ENCODE data around the gene APEX1. TPM values are rescaled to one million over a fixed set of nuclear protein-coding genes. Genes with fewer than 3 reads are reported as not detected.

APEX1 gene
- total and polyA plus RNA-seq, 12 donors, result 94.1 to 304 (median 158) TPM

- TF ChIP-seq, protein P1, sequence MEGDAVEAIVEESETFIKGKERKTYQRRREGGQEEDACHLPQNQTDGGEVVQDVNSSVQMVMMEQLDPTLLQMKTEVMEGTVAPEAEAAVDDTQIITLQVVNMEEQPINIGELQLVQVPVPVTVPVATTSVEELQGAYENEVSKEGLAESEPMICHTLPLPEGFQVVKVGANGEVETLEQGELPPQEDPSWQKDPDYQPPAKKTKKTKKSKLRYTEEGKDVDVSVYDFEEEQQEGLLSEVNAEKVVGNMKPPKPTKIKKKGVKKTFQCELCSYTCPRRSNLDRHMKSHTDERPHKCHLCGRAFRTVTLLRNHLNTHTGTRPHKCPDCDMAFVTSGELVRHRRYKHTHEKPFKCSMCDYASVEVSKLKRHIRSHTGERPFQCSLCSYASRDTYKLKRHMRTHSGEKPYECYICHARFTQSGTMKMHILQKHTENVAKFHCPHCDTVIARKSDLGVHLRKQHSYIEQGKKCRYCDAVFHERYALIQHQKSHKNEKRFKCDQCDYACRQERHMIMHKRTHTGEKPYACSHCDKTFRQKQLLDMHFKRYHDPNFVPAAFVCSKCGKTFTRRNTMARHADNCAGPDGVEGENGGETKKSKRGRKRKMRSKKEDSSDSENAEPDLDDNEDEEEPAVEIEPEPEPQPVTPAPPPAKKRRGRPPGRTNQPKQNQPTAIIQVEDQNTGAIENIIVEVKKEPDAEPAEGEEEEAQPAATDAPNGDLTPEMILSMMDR (IDR thresholded peaks at IDR 0.05), result no peak
- no peak for TF ChIP-seq POLR2A (IDR thresholded peaks at IDR 0.05)
- Histone ChIP-seq H3K36me3 (replicated peaks in 1 of 2) (no peaks in the 10 kb centered on the region), H3K27me3 (no peaks in the 10 kb centered on the region), H3K4me1 (replicated peaks in 1 of 2) (no peaks in the 10 kb centered on the region), H3K27ac (no peak overlapping the region), H3K4me3 (no peak overlapping the region), H3K9me3 (replicated peaks in 1 of 3) (no peaks in the 10 kb centered on the region)
- 65 to 81% (median 74%) methylated on average over 2 of the region's 2 CpGs for WGBS, 4 donors
- no peak for DNase-seq
- intact Hi-C loops (cut with DNase I), result no loop called here
These were observed 43.6 kb downstream of the APEX1 start for GRCh38 chr14:20498622-20499021.

GRCh38 chr14:20499108-20499507 is 44.1 kb downstream of the APEX1 start:
- no peaks in the 10 kb centered on the region for H3K27me3 ChIP-seq
- TF ChIP-seq, protein P1 (IDR thresholded peaks at IDR 0.05), result no peak
- no peak for TF ChIP-seq POLR2A (IDR thresholded peaks at IDR 0.05)
- no peaks in the 10 kb centered on the region for H3K9me3 ChIP-seq (replicated peaks in 1 of 3)
- WGBS, 4 donors, result 68 to 78% (median 71%) methylated on average over 4 of the region's 4 CpGs
- no peaks in the 10 kb centered on the region for H3K36me3 ChIP-seq (replicated peaks in 1 of 2)
- intact Hi-C loops (cut with DNase I), result no loop called here
- H3K27ac ChIP-seq, result no peak overlapping the region
- no peak overlapping the region for H3K4me3 ChIP-seq
- no peak for DNase-seq
- no peaks in the 10 kb centered on the region for H3K4me1 ChIP-seq (replicated peaks in 1 of 2)

DNA sequence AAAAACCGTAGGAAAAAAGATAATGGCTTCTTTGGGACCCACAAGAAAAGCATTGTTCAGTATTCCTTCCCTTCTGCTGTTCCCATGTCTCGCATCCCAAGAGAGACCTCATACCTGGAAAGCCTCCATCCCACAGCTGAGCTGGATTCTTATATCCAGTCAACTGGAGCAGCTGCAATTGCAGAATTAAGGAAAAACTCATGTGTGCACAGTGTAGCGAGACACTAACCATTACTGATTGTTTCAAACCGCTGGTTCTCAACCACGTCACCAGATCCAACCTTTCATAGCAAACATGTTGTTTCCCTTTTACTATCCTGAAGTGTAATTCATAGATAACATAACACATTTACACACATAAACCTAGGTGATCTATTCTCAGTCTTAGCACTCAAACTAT is 44.9 kb downstream of the APEX1 start:
- WGBS, 4 donors, result 86 to 96% (median 90%) methylated on average over 5 of the region's 5 CpGs
- intact Hi-C loops (cut with DNase I), result no loop called here

DNA sequence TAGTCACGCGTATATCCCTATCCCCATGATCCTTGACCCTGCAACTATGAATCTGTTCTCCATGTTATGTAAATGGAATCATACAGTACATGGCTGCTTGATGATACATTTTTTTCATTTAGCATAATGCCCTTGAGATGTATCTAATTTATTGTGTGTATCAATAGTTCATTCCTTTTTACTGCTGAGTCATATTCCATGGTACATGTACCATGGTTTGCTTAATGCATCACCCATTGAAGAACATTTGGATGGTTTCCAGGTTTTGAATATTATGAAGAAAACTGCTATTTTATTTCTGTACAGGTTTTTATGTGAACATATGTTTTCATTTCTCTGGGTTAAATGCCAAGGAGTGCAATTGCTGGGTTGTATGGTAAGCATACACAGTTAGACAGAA is 46.3 kb downstream of the APEX1 start:
- 92 to 98% (median 95%) methylated on average over 2 of the region's 2 CpGs for WGBS, 4 donors
- no peak for TF ChIP-seq POLR2A (IDR thresholded peaks at IDR 0.05)
- TF ChIP-seq, protein P1 (IDR thresholded peaks at IDR 0.05), result no peak
- no peak for DNase-seq
- Histone ChIP-seq H3K36me3 (replicated peaks in 1 of 2) (no peaks in the 10 kb centered on the region), H3K4me3 (no peak overlapping the region), H3K27ac (no peak overlapping the region), H3K27me3 (no peaks in the 10 kb centered on the region), H3K9me3 (replicated peaks in 1 of 3) (no peaks in the 10 kb centered on the region), H3K4me1 (replicated peaks in 1 of 2) (no peaks in the 10 kb centered on the region)
- intact Hi-C loops (cut with DNase I), result no loop called here

More for the DNA sequence above, 44.9 kb downstream of the APEX1 start:
- Histone ChIP-seq H3K27ac (no peak overlapping the region), H3K4me3 (no peak overlapping the region), H3K9me3 (replicated peaks in 1 of 3) (no peaks in the 10 kb centered on the region), H3K36me3 (replicated peaks in 1 of 2) (no peaks in the 10 kb centered on the region), H3K4me1 (replicated peaks in 1 of 2) (no peaks in the 10 kb centered on the region), H3K27me3 (no peaks in the 10 kb centered on the region)
- no peak for TF ChIP-seq POLR2A (IDR thresholded peaks at IDR 0.05)
- TF ChIP-seq, protein P1 (IDR thresholded peaks at IDR 0.05), result no peak
- no peak for DNase-seq
